ENCODE results near the gene SMAD5.
A peak's percentile ranks its signal among the peaks of the same experiment; 100 is the strongest.

SMAD5 gene

DNA sequence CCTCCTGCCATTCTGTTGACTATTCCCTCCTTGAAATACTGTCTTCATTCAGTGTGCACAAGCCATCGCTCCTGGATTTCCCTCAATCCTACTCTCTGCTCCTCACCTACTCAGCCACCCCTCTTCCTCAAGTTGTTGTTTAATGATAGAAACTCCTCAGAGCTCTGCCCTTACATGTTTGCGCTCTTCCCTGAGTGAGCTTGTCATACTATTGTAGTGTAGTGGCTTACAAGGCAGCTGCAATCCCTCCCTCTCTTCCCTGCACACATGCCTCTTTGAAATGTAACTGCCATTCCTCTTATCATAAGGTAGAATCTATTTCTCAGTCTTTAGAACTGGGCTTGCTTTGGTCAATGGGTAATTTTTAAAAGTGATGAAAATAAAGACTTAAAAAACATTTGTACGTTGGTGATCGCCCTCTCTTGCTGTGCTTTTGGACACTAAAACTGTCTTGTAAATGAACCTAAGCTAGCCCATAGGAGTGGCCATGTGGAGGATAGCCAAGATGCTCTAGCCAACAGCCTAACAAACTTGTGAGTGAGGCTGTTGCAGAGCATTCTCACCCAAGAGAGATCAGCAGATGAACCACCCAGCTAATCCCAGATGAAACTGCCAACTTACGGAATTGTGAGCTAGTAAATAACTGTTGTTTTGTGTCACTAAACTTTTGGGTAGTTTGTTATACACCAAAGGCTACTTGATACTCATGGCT is 18.1 kb upstream of the SMAD5 start:
- intact Hi-C loops (cut with DNase I) = no loop called here
- DNase-seq = no peak

DNA sequence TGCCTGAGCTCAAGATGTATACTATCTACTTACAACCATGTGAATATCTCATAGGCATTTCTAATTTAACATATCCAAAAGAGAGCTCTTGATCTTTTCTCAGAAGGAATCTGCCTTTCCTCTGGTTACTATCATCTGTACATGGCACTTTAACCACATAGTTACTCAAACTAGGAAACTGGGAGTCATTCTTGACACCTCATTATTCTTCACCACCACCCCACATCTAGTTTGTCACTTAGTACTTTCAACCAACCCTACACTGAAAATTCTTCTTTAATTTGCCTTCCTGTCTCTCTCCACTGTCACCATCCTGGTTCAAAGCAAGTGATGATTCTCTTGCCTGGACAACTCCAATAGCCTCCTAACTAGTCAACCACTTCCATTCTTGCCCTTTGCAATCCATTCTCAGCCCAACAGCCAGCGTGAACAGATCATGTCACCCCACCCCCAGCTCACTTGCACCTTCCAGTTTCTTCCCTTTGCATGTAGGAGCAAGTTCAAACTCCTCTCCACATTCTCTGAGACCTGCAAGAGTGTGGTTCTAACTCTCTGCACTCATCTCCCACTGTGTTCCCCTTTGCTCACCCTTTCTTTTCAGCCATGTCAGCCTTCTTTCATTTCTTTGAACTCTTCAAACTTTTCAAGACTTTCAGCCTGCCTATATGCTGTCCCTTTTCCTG is 17.3 kb upstream of the SMAD5 start:
- DNase-seq = no peak
- intact Hi-C loops (cut with DNase I) = no loop called here

DNA sequence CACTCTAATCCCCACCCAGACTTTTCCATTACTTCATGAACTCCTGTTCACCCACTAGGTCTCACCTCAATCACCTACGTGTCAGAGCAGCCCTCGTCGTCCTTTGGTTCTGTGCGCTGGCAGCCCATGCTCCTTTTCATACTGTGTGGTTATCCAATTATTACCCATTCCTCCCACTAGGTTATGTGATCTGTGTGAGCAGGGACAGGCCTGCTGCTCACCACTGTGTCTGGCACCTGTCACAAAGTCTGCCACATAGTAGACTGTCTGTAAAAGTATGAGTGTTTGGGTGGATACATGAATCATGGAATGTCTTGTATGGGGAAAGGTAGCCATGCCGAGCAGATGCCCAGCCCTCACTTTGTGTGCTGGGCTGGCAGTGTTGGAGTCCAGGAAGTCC is 12.1 kb upstream of the SMAD5 start:
- no peak for DNase-seq
- intact Hi-C loops (cut with DNase I) = no loop called here

DNA sequence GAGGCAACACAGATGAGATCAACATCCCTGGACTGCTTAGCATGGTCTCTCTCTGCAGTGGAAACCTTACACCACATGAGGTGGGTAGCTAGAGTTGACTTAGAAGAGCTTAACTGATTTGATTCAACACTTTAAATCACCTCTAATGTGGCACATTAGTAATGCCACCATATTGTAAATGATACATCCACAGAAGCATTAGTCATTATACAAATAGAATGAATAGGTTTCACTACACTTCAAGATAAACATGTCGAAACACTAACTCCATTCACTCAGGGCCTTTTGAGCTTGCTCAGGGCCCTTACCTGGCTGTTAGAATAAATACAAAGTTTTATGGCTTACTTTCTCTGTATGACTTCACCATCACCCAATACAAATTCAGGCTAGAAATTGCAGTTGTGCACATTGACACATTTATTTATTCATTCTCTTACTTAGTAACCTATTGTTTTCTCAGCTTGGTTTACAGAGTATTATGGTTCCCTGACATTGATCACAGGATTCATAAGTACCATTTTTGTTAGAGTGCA is 9.3 kb upstream of the SMAD5 start:
- DNase-seq = no peak
- intact Hi-C loops (cut with DNase I) = no loop called here

DNA sequence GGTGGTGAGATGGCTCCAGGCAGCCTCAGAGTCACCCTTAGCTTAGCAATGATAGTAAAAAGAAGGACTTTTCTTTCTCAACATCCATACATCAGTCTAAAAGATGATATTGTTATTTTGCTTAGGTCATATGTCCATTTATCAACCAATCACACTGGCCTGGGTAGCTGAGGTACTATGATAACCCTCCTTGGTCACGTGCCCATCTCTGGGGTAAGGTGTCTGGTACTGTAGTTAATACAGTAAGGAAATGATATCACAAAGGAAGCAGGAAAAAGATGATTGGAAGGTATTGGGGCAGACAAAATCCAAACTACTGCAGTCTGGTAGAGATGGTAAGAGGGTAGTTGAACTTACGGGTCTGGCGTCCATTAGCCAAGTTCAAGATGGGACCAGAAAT is 5.1 kb upstream of the SMAD5 start:
- no peak for DNase-seq
- intact Hi-C loops (cut with DNase I) = no loop called here

DNA sequence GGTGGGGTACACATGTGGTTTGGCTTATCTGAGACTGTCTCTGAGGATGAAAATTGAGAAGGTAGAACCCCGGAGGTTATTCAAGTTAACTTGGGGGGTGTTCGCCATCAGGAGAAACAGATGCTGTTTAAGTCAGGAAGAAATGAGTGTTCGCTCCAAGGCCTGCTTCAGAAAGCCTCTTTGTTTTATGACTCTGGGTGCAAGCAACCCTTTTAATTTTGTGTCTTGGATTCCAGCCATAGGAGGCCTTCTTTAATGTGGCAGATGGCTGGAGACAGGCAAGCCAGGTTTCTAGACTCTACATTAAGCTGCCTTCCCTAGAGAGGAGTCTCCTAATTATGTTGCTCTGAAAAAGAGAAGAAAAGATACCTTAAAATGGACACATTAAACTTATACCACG is 4.2 kb upstream of the SMAD5 start:
- DNase-seq = no peak
- intact Hi-C loops (cut with DNase I) = no loop called here

DNA sequence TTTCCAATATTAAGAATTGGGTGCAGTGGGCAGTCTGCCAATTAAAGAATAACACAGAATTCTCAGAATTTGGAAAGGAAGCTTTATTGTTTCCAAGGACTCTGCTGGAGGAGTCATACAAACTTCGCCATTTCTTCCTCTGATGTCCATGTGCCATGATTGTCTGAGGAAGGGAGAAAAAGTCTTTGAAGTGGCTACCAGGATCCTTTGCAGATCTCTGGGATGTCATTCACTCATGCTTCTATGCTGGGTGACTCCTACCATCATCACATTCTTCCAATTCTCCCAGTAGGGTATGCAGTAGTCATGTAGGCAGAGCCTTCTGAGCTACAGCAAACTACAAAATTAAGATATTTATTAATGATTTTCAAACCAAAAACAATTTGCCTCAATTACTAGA is 3.2 kb upstream of the SMAD5 start:
- DNase-seq = no peak
- intact Hi-C loops (cut with DNase I) = no loop called here

DNA sequence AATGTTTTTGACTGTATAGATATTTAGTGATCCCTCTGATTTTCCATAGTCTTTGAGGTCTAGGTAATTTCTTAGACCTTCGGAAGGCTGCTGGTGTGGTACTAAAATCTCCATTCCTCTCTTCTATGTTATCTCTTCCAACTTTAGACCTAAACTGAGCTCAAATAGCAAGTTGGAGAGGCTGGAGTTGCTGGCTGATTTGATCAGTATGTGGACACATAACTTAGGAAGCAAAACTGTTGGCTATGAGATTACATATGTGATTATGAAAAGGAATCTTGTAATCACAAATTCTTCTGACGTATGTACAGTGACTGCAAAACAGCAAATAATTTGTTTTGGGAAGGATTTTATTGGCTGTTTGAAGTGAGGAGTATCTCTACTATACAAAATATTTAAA is 2.1 kb upstream of the SMAD5 start:
- intact Hi-C loops (cut with DNase I) = no loop called here
- DNase-seq = no peak

DNA sequence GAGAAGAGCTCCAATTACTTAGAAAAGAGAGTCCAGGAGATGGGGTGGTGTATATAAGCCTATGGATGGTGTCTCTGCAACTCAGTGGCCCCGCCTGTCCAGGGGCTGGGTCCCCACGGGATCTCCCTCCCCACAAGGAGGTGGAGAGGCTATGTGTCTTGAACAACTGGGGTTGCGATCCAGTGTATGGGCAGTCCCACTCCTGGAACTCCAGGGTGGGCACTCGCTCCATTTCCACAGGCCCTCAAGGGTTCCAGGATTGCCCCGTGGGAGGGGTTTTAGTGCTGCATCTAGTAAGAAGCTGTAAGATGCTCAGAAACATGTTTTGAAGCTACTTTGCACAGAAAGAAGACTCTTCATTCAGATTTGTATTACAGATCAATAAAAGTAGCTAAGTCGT is 558 bp upstream of the SMAD5 start:
- intact Hi-C loops (cut with DNase I) = no loop called here
- peak in 7 of 10 donors; percentile 4 to 84 (median 14) for DNase-seq

DNA sequence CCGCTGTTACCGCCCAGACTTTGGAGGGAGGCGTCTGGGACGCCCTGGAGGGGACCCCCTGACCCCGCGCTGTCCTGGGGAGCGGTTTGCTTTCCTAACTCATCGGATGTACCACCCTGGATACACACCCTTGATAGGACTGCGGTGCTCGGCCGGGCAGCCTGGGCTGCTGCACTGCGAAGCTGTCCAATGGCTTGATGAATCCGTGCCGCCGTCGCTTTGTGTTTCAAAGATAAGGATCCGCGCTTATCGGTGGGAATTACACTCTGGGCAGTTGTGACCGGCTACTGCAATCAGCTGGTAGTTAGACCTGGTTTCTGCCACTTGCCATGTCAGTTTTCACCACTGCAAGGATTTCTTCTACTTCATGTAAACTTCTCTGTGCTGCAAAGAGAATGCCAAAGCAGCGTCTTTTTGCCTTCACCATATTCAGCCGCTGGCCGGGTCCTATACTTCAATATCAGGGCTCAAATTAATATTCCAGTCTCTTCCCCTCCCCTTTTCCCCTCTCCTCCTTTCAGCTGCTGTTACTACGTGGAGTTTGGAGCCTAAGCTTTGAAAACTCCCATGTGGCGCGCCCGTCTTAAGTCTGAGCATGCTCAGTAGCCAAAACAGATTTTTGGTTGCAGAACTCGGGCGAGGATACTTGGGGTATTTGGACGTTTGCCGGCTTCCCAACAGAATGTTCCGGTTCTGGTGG is 727 bp downstream of the SMAD5 start:
- intact Hi-C loops (cut with DNase I) = no loop called here
- peak in 9 of 10 donors; percentile 14 to 85 (median 27) for DNase-seq

DNA sequence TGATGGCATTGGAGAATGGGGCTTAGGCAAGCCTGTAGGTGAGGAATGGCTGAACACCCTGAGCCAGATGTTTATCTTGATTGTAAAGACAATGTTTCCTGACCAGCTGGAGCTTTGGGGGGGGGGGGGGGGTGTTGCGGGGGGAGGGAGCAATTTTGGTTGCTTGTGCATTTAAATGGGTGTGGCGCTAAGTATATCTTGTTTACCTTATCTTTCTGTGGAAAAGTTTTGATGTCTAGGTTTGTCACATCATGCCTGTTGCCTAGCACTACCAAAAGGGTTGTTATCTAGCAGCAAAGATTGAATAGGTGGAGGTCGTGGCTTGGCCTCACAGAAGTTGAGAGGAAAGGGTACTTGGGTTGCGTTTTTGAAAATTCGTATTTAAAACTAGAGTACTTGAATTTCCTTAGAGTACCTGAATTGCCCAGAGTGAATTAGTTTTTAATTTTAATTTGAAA is 1.3 kb downstream of the SMAD5 start:
- intact Hi-C loops (cut with DNase I) = no loop called here
- no peak for DNase-seq

DNA sequence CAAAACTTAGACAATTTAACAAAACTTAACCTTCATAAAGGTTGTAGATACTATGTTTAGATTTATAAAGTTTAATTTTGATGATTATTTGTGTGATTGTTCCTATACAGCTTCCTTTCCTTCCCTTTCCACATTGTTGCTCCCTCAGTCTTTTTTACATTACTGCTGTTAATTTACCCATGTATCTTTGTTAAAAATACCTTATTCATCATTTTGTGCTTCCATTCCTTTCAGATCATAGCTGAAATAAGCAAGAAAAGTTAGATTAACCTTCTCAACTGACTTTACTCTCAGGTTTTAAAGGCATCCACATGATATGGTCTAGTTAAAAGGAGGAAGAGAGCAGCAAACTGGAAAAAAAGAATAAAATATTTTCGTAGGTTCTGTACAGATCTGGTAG is 2.0 kb downstream of the SMAD5 start:
- DNase-seq = no peak
- intact Hi-C loops (cut with DNase I) = no loop called here

DNA sequence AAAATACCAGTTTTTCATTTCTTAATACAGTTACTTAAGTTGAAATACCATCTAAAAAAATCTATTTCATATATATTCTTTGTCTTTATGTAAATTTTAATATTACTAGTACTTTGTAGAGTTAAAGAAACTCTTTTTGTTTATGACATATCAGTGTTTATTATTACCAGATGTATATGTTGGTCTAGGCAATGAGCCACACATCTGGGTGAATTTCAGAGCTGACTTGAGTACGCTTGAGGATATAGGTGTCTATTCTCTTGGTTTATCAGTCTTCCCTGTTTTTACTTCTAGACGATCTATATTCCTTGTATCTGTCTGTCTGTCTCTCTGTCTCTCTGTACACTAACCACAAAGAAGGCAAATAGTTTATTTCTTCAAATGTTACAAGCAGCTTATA is 2.9 kb downstream of the SMAD5 start:
- intact Hi-C loops (cut with DNase I) = no loop called here
- no peak for DNase-seq

DNA sequence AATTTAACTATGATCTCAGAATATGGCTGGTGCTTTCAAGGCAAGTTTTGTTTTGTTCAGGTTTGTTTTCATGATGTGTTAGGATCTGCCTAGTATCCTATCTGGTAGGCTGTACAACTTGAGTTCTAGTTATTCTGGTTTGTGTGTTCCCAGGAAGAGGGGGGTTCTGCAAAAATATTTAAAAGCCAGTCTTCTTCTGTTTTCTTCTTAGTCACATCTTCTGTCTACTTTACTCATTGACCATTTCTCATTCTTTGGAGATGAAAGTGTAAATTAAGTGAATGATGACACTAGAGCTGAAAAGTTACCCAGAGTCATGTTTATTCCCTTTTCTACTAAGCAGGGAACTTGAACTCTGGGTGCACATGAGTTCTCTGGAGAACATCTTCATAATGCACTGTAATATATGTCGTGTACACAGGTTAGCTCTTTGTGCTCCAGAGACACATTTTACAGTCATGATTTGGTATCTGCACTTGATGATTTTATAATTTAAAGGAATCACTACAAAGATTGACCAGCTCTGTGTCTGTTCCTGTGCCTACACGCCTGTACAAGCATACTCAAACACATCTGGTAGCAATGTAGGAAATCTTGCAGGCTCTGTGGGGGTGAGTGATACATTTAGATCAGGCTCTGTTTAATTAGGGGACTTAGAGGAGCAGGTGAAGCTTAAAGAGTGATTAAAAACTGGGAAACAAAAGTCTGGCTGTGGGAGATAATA is 5.0 kb downstream of the SMAD5 start:
- intact Hi-C loops (cut with DNase I) = no loop called here
- no peak for DNase-seq

DNA sequence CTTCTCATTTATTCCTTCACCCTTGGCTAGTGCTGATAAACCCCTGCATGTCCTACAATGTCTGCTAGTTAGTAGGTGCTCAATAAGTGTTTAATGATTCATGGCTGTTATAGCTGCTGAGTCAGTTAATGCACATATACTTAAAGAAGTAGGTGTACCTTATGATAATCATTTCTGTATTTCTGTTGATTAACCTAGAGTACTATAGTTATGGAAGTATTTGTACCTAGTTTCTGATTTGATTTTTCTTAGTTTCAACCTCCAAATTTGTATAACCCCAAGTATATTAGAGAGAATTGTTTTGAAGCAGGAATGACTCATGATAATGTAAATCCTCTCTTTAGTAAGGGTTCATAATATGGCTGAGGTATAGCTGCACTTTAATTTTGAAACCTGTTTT is 8.9 kb downstream of the SMAD5 start:
- no peak for DNase-seq
- intact Hi-C loops (cut with DNase I) = no loop called here

DNA sequence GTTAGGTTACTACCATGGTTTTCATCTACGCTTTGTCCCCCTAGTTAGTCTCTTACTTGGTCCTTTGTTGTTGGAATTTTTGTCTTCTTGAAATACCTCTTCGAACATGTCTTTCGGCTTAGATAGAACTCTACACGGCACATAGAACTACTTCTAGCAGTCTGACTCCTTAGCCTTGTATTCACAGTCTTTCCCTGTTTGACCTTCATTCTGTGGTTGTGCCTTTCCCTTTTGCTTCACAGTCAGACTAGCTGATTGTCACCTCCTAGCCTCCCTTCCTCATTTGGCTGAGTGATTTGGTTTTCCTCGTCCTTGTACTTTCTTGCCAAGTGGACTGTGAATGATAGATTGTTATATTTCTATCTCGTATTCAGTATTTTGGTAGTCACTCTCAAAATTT is 10.7 kb downstream of the SMAD5 start:
- intact Hi-C loops (cut with DNase I) = no loop called here
- no peak for DNase-seq

DNA sequence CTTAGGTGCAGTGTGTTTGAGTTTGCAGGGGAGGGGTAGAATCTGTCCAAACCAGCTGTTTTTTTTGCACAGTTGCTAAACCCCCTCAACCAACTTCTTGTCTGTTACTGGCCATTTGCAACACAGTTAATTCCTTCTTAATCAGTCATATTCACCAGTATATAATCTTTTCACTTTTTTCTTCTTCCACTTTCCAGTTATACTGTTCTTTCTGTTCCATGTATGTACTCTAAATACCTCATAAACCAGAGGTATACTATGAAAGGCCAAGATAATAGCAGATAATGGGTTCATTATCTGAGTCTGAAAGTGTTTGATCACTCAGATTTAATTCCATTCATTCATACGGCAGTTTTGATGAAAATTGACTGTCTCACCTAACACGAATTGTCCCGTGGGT is 11.1 kb downstream of the SMAD5 start:
- DNase-seq = no peak
- intact Hi-C loops (cut with DNase I) = no loop called here

DNA sequence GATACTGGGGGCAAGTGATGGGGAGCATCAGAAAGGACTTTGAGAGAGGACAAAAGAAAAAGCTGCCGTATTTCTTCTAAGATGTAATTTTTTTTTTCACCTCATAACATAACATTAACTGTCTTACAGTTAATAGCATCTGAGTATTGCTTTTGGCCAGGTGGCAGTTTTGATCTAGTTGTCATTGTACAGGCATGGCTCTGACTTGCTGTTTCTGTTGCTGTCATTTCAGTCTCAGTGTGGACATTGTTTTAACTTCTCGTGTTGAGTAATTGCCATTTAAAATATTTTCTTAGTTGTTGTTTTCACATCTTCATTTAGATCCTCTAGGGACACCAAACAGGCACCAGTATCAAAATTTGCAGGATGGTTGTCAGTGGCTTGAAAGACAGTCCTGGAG is 12.4 kb downstream of the SMAD5 start:
- DNase-seq = no peak
- intact Hi-C loops (cut with DNase I) = no loop called here

DNA sequence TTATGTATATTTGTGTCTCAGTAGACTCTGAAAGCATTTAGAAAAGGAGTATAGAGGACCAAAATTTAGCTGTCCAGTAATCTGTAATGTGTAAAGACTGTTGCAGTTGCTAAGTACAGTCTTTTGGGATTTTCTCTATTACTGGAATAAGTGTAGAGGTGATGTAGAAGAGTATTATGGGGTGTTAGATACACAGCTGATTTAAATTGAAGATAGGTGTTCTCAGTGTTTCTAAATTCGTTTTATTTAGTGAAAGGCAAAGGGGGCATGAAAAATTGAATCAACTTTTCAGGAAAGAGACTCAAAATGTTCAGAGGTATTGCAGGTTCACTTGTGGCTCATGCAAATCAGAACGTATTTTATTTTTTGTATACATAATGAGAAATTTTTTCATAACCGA is 13.6 kb downstream of the SMAD5 start:
- intact Hi-C loops (cut with DNase I) = no loop called here
- no peak for DNase-seq

DNA sequence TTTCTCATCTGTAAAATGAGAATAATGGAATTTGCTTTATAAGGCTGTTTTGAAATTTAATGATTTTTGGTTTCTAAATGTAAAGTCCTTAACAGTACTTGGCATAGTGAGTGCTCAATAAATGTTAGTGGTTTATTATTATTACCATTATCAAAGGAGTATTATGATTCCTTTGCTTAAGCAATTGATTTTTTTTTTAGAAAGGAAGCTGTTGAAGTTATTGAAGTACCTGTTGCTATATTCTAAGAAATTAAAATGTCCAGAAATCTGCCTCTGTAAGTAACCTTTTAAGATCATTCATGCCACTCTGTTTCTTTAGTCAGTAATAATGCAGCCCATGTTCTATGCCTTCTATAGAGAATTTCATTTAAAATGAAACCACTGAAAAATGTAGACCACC is 15.0 kb downstream of the SMAD5 start:
- no peak for DNase-seq
- intact Hi-C loops (cut with DNase I) = no loop called here

DNA sequence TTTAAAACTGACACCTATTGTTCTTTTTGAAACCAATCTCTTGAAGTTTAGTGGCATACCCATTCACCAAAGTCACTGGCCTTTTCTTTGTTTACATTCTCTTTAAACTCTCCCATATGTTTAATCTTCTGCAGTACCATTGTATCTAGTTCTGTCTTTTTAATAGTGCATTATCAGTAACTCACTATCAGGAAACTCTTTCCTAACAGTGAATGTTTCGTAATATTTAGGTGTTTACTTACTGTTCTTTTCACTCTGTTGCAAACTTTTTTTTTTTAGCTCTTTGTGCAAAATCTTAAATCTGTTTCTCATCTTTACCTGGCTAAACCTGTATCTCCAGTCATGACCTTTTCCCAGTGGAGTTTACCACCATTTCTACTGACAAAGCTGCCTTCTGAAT is 17.2 kb downstream of the SMAD5 start:
- no peak for DNase-seq
- intact Hi-C loops (cut with DNase I) = no loop called here

Data from posterior cingulate gyrus (tissue), 11 donors.